A549 (cell line): ENCODE measurements around the gene NTRK1.

Experiments used
- CEBPB ChIP-seq, 2 experiments: fragments of >200 bp in 1 of 2; sonication (Bioruptor Twin) in 1 of 2; formaldehyde crosslinking in 1 of 2; IDR thresholded peaks; 2 replicates each; pipeline ENCODE4 v1.6.1; 2012 to 2016
- EP300 ChIP-seq, 2 experiments: fragments of >200 bp; sonication (Bioruptor Twin); formaldehyde crosslinking; IDR thresholded peaks; 2 replicates in 1 of 2; 3 replicates in 1 of 2; pipeline ENCODE4 v1.6.1; 2016 to 2017
- HDAC2 ChIP-seq: fragments of 200-600 bp; sonication (generic); IDR thresholded peaks from 2 replicates; pipeline ENCODE4 v1.6.1; 2016
- HES2 ChIP-seq: fragments of >200 bp; sonication (Bioruptor Twin); formaldehyde crosslinking; IDR thresholded peaks from 2 replicates; pipeline ENCODE4 v1.6.1; 2016
- MAX ChIP-seq: IDR thresholded peaks from 2 replicates; pipeline ENCODE4 v1.6.1; 2012
- PBX3 ChIP-seq: IDR thresholded peaks from 2 replicates; pipeline ENCODE4 v1.6.1; 2012
- POLR2A ChIP-seq: IDR thresholded peaks from 2 replicates; pipeline ENCODE4 v1.6.1; 2012; ENCODE audit warnings: mild to moderate bottlenecking, low read length
- RCOR1 ChIP-seq: fragments of 150-350 bp; IDR thresholded peaks from 2 replicates; pipeline ENCODE4 v1.6.1; 2014; ENCODE audit warnings: antibody characterized with exemption, low read length, low read depth
- RNF2 ChIP-seq: fragments of 200-600 bp; sonication (generic); IDR thresholded peaks from 2 replicates; pipeline ENCODE4 v1.6.1; 2016; ENCODE audit warnings: low read depth, mild to moderate bottlenecking, antibody characterized with exemption, moderate library complexity, borderline replicate concordance
- TF ChIP-seq, protein P1 (sequence below): fragments of >200 bp; sonication (Bioruptor Twin); formaldehyde crosslinking; IDR thresholded peaks from 3 replicates; pipeline ENCODE4 v1.5.1; 2016

- TF ChIP-seq, protein P1, sequence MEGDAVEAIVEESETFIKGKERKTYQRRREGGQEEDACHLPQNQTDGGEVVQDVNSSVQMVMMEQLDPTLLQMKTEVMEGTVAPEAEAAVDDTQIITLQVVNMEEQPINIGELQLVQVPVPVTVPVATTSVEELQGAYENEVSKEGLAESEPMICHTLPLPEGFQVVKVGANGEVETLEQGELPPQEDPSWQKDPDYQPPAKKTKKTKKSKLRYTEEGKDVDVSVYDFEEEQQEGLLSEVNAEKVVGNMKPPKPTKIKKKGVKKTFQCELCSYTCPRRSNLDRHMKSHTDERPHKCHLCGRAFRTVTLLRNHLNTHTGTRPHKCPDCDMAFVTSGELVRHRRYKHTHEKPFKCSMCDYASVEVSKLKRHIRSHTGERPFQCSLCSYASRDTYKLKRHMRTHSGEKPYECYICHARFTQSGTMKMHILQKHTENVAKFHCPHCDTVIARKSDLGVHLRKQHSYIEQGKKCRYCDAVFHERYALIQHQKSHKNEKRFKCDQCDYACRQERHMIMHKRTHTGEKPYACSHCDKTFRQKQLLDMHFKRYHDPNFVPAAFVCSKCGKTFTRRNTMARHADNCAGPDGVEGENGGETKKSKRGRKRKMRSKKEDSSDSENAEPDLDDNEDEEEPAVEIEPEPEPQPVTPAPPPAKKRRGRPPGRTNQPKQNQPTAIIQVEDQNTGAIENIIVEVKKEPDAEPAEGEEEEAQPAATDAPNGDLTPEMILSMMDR, result no peak
- TF ChIP-seq POLR2A, result no peak
- TF ChIP-seq MAX, result no peak
- no peak for TF ChIP-seq CEBPB (IDR thresholded peaks at IDR 0.05)
- TF ChIP-seq EP300 (IDR thresholded peaks at IDR 0.05), result no peak
- no peak for TF ChIP-seq RCOR1
- TF ChIP-seq PBX3, result no peak
- TF ChIP-seq RNF2, result no peak
- no peak for TF ChIP-seq HES2
- TF ChIP-seq HDAC2, result no peak
These were observed 63.2 kb downstream of the NTRK1 start for GRCh38 chr1:156923670-156924477.
